ENCODE measurements around the gene PANK3. TPM values are rescaled to one million over a fixed set of nuclear protein-coding genes. Genes with fewer than 3 reads are reported as not detected.

PANK3 gene
- total and polyA plus RNA-seq, 2 donors from 2014 or later: 7.7 to 36.9 TPM

- Histone ChIP-seq H3K9ac (ENCODE audit: low read length in 3 of 3) (no peak overlapping the region), H3K27me3 (ENCODE audit: control insufficient read depth, insufficient read depth, low read length) (no peaks in the 10 kb centered on the region), H3K4me1 (ENCODE audit: control insufficient read depth in 2 of 3, insufficient read depth in 2 of 3, low read depth in 1 of 3, low read length in 3 of 3) (no peaks in the 10 kb centered on the region), H3K36me3 (ENCODE audit: control insufficient read depth in 2 of 3, insufficient read depth in 3 of 3, low read length in 3 of 3) (peaks cover 9 to 22% (median 17%) of the 10 kb centered on the region in 3 donors), H3K9me3 (ENCODE audit: control insufficient read depth in 2 of 3, insufficient read depth in 1 of 3, low read length in 3 of 3) (no peaks in the 10 kb centered on the region), H3K27ac (ENCODE audit: low read depth in 2 of 2, low read length in 2 of 2) (no peak overlapping the region), H3K4me3 (ENCODE audit: low read length in 3 of 3) (no peak overlapping the region)
- no peak for FAIRE-seq
- TF ChIP-seq CTCF (IDR thresholded peaks at IDR 0.05; ENCODE audit: borderline replicate concordance, extremely low read depth, insufficient read depth): no peak
- intact Hi-C loops (cut with DNase I): no loop called here
- DNase-seq: no peak
Measured at GRCh38 chr5:168502563-168503237, 76.5 kb downstream of the PANK3 start.

Small RNA genes within 50 kb of the gene (microRNA-seq; reads per million reads assigned to microRNA genes)
- gene MIR103A1 (not detected), gene MIR103B1 (not detected)

Other genes starting within 250 kb of the PANK3 start
- 62.8 TPM for gene RARS1, start 92.9 kb downstream of the PANK3 start, total RNA-seq
- gene RARS1, start 92.9 kb downstream of the PANK3 start, polyA plus RNA-seq (ENCODE audit: insufficient read depth, low read depth, low replicate concordance): 35.5 TPM
- 0.47 TPM for gene FBLL1, start 50.1 kb downstream of the PANK3 start, total RNA-seq
- not detected for gene FBLL1, start 50.1 kb downstream of the PANK3 start, polyA plus RNA-seq (ENCODE audit: insufficient read depth, low read depth, low replicate concordance)